Measurements from ENCODE around the gene RGS5.

RGS5 gene

DNA sequence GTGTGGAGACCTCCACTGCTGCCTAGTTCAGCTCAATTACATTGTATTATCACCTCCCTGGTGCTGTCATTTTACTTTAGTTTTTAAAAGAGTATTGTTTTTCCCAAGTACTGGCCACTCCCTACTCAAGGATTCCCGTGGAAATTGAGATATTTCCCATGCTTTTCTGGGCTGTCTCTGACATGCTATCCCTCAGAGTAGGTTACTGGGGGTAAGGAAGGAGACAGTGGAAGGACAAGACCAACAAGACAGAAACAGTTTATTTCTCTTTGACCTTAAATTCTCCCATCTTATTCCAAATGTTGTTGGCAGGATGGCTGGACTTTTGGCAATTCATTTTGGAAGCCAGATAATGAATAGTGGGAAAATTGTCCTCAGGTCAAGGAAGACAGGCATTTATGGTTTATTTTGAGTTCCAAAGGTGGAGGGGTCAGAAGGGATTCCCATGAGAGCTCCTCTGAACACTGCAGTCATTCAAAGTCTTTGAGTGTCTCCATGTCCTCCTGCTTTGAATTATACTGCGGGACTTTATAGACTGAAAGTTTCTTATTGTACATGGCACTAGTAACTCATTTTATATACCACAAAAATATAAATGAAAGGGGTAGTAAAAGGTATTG lies 20.3 kb downstream of the RGS5 start:
- no peak for DNase-seq (ENCODE audit: low spot score)

DNA sequence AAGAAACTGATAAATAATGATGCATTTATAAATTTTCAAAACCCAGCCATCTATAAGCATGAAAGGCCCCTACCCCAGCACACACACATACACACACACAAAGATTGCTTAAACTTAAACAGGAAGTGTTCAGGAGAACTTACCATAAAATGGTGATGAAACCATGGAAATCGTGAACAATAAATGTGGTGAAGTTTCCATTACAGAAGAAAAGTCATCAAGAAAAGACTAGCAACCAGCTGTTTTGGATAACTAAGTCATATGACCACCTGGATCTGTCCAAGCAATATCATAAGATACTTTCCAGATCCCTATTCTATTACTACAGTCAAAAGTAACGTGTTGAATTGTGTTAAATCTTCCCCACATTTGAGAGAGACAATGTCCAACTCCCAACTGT lies 24.1 kb downstream of the RGS5 start:
- no peak for DNase-seq (ENCODE audit: low spot score)

DNA sequence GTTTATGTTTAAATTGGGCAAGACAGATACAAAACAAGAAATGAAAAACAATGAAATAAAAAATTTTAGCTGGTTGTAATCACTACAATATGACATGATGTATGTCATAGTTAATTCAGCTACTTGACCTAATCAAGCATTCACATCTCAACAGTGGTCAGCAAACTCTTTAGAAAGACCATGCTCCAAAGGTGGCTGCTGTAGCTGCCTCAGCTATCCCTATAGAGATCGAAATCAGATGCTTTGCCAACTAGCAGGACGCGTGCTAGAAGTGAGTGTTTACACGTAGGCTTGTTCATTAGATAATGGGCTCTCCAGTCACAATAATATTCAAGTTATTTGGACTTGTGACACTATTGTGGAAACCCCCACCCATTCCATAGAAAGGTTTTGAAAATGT lies 25.9 kb downstream of the RGS5 start:
- no peak for DNase-seq (ENCODE audit: low spot score)

DNA sequence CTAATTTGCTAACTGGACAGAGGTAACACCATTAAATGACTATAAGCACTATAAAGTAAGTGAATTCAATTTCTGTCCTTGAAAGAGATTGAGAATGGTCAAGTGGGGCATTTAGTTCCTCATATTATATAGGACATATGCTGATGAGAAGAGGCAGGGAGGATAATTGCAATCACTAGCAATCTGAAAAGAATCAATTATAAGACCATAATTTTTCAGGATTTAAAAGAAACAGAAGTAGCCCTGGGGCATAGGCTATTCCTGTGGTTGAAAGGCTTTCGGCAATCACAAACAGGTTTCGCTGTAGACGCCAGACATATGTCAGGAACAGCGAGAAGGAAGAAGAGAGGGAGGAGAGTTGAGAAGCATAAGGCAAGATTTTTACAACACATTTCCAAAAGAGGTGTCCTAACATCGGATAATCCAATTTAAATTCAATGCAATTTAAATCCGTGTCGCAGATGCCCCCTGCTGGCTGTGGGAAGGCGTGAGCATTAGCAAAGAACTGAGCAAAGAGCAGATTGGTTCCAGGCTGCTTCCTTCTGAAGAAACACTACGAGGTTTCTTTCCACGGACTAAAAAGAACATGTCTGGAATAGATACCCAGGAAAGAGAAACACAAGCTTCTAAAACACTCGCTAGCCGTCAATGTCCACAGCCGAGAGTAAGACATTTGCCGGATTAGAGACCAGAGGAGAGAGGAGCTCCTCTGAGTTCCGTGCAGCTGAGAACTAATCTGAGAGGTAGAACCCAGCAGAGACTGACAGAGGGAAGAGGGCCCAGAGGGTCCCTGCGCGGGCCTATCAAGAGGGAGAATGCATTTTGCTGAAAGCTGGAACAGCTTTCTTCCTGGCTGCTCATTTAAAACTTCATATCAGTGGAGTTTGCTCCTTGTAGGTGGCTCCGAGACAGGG lies 27.9 kb downstream of the RGS5 start:
- DNase-seq (ENCODE audit: low spot score), result peak; percentile 75

DNA sequence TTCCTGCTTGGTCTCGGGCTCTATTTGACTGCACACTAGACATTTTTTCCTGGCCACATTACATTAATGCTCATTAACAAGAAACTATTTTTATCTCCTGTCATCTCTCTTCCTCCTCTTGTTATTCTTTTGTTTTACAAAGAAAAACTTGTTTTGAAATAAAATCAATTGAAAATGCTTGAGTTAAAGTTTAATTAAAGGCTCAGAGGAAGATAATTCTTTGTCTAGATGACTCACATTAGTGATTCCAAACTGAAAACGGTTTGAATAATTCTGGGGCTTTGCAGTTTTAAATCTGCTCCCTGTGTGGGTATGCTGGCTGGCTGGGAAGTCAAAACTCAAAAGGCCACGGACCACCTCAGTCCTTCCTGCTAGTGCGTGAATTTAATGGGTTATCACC lies 29.6 kb downstream of the RGS5 start:
- no peak for DNase-seq (ENCODE audit: low spot score)

DNA sequence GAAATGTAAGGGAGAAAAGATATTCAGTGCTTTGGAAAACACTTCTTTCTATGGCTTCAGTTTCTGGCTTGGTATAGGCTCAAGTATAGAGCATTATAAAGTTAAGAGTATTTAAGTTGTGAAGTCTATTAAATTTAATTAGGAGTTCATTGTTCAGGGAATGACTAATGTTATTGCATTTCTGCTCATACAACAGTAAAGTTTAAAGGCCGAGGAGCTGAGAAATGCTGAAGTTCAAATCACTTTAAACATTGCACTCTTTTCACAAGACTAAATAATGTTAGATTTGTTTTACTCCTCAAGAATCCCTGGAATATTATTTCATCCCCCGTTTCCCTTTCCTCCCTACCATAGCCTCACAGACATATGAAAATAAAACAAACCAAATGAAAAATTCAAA lies 30.1 kb downstream of the RGS5 start:
- DNase-seq (ENCODE audit: low spot score), result no peak

DNA sequence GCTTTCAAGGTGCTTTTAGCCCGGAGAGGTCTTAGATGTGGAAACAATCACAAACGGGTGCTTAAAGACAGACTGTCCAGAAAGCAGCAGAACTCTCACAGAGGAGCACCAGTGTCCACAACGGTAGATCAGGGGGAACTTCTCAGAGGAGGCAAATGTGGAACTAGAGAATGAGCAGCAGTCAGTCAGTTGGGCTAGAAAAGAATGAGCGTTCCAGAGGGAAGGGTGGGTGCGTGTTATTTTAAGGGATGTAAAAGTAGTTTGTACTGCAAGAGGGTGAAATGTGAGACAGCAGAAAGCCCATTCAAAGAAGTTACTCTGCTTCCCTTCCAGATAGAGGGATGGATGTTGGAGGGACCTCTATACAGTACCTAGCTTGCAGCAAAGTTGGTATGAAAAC lies 30.9 kb downstream of the RGS5 start:
- DNase-seq (ENCODE audit: low spot score), result no peak

DNA sequence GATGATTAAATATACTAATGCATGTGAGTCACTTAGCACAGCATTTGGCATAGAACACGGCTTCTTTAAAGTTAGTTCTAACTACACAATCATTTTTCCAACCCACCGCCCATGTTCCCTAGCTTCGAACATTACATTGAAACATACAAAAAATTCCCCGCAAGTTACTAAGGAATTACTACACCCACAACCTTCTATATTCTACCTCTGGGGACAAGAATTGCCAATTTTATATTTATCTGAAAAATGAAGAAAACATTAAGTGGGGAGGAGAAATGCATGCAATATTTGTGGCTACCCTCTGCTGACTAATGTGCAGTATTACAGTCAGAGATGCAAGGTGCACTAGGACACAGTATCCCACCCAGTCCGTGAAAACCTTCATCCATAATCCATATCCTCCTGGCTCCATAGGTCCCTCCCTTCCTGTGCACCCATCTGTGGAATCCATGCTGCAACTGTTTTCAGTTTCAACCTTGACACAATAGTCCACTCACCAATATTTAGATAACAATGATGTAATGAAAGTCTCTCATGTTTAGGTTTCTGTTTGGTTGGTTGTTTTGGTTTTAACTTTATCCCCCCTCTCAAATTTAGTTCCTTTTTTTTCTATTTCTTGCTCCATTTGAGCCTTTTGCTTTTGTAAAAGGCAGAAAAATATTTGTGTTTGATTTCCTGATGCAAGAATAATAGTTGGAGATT lies 31.6 kb downstream of the RGS5 start:
- peak; percentile 31 for DNase-seq (ENCODE audit: low spot score)

DNA sequence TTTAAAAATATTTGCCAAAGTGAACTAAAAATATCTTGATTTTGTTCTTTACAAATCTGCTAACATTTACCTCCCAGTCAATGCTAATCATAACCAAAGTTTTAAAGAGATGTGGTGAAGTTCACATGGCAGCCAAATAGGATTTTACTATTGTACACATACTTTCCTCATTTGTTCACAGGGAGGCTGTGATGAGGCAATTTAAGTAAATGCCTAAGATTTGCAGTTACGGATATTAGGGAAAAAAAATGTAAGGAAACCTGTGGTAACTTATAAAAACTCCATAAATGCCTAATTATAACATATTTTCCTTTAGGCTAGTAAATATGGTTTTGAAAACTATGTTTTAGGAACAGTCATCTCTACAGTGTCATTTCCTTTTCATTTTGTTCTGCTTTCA lies 32.4 kb downstream of the RGS5 start:
- no peak for DNase-seq (ENCODE audit: low spot score)

DNA sequence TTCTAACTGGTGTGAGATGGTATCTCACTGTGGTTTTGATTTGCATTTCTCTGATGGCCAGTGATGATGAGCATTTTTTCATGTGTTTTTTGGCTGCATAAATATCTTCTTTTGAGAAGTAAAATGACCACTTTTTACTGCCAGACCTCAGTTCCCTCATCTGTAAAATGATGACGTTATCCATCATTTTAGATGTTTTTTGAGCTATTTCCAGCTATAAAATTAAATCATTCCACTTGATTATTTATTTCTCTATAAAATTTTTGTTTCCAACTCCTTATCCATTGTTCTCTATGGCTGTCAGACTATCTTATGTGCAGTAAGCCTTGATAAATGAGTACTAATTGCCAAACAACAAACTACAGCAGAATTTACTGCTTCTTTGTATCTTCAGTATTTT lies 33.2 kb downstream of the RGS5 start:
- no peak for DNase-seq (ENCODE audit: low spot score)

DNA sequence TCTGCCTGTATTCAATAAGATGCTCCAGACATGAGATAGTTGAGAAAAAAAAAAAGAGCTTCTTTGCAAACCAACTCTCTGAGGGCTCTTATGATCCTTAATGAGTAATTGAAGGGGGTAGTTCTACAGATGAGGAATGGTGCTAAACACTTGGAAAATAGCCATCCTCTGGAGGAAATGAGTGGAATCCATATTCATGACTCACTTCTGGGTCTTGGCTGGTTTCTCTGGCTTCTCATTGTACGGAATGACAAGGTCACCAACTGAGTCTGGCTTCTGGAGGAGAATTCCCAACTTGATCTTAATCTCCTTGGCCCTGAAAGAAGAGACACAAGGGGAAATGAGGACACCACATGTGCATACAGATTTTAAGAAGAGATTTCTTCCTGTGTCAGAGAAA lies 34.7 kb downstream of the RGS5 start:
- no peak for DNase-seq (ENCODE audit: low spot score)

DNA sequence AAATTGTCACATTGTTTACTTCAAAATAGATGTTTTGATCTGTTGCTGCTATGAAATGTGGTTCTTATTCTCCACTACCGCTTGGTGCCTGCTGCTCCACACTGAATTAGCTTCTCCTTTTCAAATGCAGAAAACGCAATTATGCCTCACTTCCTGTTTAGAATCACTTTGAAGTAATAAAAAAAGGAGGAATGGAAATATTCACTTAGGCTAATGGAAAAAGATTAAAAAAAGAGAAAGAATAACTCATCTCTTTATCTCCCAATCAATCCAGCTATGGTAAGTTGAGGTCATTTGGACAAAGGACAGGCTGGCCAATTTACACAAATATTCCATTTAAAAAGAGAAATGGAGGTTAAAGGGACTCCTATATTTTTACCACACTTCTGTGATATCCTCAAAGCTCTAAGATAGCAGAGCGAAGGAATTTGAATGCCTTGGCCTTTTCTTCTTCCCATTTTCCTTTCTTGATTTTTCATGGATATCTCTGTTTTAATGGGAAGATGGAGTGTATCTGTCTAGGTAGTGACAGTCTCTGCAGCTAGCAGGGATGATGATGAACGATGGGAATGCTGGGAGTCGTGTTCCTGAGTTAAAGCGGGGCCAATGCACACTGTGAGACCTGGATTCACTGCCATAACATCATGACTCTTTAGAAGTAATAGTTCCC lies 35.7 kb downstream of the RGS5 start:
- no peak for DNase-seq (ENCODE audit: low spot score)

DNA sequence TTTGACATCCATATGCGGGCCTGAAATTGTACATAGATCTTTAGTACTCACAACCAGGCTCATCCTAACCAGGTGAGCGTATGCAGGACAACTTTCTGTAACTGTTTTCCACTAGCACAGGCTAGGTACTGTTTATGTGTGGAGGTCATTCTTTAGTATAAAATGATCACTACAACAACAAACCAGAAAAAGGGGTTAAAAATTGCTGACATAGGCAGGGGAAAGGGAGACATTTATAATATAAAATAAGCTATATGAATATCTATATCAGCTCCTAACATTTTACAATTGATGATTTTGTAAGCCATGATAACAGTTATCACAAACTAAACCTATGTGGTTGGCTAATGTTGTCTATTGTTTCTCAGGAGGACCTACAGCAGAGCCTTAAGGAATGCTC lies 37.6 kb downstream of the RGS5 start:
- no peak for DNase-seq (ENCODE audit: low spot score)

DNA sequence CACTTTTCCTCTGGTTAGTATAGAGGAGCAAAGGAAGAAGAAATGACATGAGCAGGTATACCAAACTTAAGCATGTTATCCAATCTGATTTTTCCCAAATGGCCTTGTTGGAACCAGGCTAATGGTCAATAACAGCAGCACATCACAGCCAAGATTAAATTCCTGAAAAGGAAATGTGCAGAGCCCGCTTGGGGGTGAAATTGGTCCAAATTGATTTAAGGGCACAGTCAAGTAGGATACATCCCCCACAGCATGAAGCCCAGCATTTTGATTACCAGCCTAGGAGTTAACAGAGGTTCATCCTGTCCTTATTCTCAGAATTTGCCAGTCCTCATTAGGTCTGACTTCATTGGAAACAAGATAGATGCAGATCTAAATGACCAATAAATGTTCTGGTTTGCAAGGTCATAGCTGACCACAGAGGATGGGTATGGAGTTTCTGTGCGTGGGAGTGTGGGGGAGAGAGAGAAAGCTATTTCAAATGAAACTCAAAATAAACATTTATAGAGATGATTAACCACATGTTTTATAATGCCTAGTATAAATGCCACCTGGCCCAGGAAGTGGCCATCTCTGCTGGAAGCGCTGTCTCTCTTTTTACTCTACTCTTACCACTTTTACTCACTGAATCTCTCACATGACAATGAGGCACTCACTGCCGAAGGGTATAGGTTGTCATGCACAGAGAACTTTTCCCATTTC lies 38.7 kb downstream of the RGS5 start:
- no peak for DNase-seq (ENCODE audit: low spot score)

- no peak for DNase-seq (ENCODE audit: low spot score)
Observed at GRCh38 chr1:163163163-163163562, 39.6 kb downstream of the RGS5 start.

GRCh38 chr1:163162381-163162914 lies 40.3 kb downstream of the RGS5 start:
- no peak for DNase-seq (ENCODE audit: low spot score)

DNA sequence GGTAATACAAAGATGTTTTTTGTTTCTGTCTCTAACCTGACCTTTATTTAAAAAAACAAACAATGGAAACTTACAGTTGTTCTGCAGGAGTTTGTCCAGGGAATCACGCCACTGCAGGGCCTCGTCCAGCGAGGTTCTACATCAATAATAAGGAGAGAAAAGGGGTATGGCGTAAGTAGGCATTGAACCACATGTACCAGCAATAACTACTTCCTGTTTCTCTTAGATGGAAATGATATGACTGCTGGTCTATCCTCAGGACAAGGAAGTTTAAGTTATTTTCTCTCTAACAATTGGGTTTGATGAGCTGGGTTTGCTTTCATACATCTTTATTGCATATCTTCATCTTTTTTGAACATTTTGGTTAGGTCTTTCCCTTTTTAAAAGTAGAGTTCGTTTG lies 40.9 kb downstream of the RGS5 start:
- no peak for DNase-seq (ENCODE audit: low spot score)

DNA sequence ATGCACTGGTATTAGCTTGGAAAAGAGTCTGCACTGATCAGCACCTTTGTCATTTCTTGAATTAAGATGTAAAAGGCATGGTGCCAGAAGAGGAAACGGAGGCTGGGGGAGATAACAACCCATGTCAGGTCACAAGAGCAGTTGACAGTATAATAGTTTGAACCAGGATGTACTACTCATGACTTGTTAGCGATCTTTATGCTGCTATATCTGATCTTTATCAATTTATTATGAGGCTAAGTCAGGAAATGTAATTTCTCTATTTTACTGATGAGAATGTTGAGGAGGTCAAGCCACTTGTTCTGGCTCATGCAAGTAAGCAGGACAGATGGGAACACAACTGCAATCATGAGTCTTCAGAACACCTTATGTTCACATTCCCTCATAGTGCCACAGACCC lies 41.4 kb downstream of the RGS5 start:
- DNase-seq (ENCODE audit: low spot score), result no peak

DNA sequence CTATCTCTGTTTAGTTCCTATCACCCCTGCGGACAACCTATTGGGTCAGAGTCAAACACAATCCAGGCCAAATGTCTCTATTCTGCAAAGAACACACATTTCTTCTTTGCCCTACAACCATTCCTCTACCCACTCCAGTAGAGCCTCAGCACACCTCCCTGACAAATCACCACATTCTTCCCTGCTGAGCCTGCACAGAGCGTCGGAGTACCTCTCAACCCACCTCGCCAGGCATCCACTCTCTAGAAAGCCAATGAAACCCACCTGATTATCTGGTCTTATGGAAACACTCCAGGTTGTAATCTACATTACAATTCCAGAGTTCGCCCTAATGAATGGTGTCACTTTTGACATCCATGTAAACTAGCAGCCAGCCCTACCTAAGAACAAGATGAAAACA lies 47.1 kb downstream of the RGS5 start:
- DNase-seq (ENCODE audit: low spot score), result no peak

- DNase-seq (ENCODE audit: low spot score), result no peak
Observed at GRCh38 chr1:163148911-163149310, 53.8 kb downstream of the RGS5 start.

DNA sequence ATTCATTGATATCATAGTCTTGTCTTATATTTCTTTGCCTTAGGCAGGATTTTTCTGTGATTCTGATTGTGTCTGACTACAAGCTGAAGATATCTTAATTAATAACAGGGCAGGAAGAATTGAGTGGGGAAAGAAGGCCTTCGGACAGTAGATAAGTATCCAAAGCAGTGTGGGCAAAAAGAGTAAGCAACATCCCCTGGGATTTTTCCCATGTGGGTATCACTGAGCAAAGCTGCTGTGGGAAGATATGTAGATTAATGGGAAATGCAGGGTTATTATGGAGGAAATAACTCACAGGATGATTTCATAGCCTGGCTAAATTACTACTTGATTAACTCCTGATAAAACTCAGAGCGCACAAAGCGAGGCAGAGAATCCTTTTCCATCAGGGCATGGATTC lies 55.7 kb downstream of the RGS5 start:
- no peak for DNase-seq (ENCODE audit: low spot score)

GRCh38 chr1:163145435-163145834 lies 57.3 kb downstream of the RGS5 start:
- no peak for DNase-seq (ENCODE audit: low spot score)
